ENCODE measurements around the gene RIOK1.
"Not testable (repeated sequence)": the region's sequence is repeated elsewhere in the genome, so short reads cannot be mapped to it uniquely, and the experiment has no call there.

RIOK1 gene

GRCh38 chr6:7389451-7390225, at the start of gene RIOK1, which contains the start of gene CAGE1:
Gene RIOK1, plus strand, starts transcription at chr6:7389808. Its CDS starts 195 bp downstream, at chr6:7390003.
Gene CAGE1, minus strand, starts transcription at chr6:7389742. Its CDS starts 2,569 bp downstream, at chr6:7387173.
- DNase-seq (ENCODE audit: low read depth in 3 of 3) = peak; percentile 89 to 92 (median 91)

- no peak for DNase-seq (ENCODE audit: low read depth in 3 of 3)
These were observed 48.3 kb upstream of the RIOK1 start for GRCh38 chr6:7341271-7341670.

GRCh38 chr6:7341989-7342742, 47.4 kb upstream of the RIOK1 start:
- no peak for DNase-seq (ENCODE audit: low read depth in 3 of 3)

GRCh38 chr6:7343546-7344475, 45.8 kb upstream of the RIOK1 start:
- DNase-seq (ENCODE audit: low read depth in 3 of 3) = no peak

GRCh38 chr6:7344773-7345450, 44.7 kb upstream of the RIOK1 start:
- not testable (repeated sequence) for DNase-seq (ENCODE audit: low read depth in 3 of 3)

- DNase-seq (ENCODE audit: low read depth in 3 of 3) = not testable (repeated sequence)
These were observed 42.0 kb upstream of the RIOK1 start for GRCh38 chr6:7347551-7347997.

- DNase-seq (ENCODE audit: low read depth in 3 of 3) = not testable (repeated sequence)
These were observed 39.0 kb upstream of the RIOK1 start for GRCh38 chr6:7350591-7350990.

GRCh38 chr6:7351916-7352315, 37.7 kb upstream of the RIOK1 start:
- DNase-seq (ENCODE audit: low read depth in 3 of 3) = not testable (repeated sequence)

GRCh38 chr6:7367408-7367807, 22.2 kb upstream of the RIOK1 start:
- no peak for DNase-seq (ENCODE audit: low read depth in 3 of 3)

- DNase-seq (ENCODE audit: low read depth in 3 of 3) = no peak
These were observed 15.9 kb upstream of the RIOK1 start for GRCh38 chr6:7373739-7374138.

- DNase-seq (ENCODE audit: low read depth in 3 of 3) = no peak
These were observed 11.6 kb upstream of the RIOK1 start for GRCh38 chr6:7377961-7378360.

- DNase-seq (ENCODE audit: low read depth in 3 of 3) = no peak
These were observed 10.9 kb upstream of the RIOK1 start for GRCh38 chr6:7378740-7379139.

- DNase-seq (ENCODE audit: low read depth in 3 of 3) = no peak
These were observed 8.5 kb upstream of the RIOK1 start for GRCh38 chr6:7381092-7381491.

GRCh38 chr6:7389162-7389450, 502 bp upstream of the RIOK1 start:
- no peak for DNase-seq (ENCODE audit: low read depth in 3 of 3)

- DNase-seq (ENCODE audit: low read depth in 3 of 3) = peak in 1 of 3 experiments; percentile 23
These were observed 744 bp downstream of the RIOK1 start for GRCh38 chr6:7390226-7390878.

GRCh38 chr6:7391151-7391550, 1.5 kb downstream of the RIOK1 start:
- DNase-seq (ENCODE audit: low read depth in 3 of 3) = no peak

- no peak for DNase-seq (ENCODE audit: low read depth in 3 of 3)
These were observed 2.8 kb downstream of the RIOK1 start for GRCh38 chr6:7392402-7392801.

- DNase-seq (ENCODE audit: low read depth in 3 of 3) = no peak
These were observed 11.5 kb downstream of the RIOK1 start for GRCh38 chr6:7401075-7401474.

- no peak for DNase-seq (ENCODE audit: low read depth in 3 of 3)
These were observed 13.1 kb downstream of the RIOK1 start for GRCh38 chr6:7402716-7403115.

- DNase-seq (ENCODE audit: low read depth in 3 of 3) = no peak
These were observed 14.9 kb downstream of the RIOK1 start for GRCh38 chr6:7404546-7404945.

GRCh38 chr6:7406743-7407142, 17.1 kb downstream of the RIOK1 start:
- no peak for DNase-seq (ENCODE audit: low read depth in 3 of 3)

Measured in stimulated activated CD4-positive, alpha-beta T cell treated with anti-CD3 and anti-CD28 coated beads, TNF-alpha, amount 100 ng/mL, for 4 hours (primary cell).